ENCODE results near the gene TMTC1. TPM values are rescaled to one million over a fixed set of nuclear protein-coding genes. Genes with fewer than 3 reads are reported as not detected.

TMTC1 gene
- total and polyA plus RNA-seq, 4 donors, result 3.0 to 33.6 (median 6.0) TPM

DNA sequence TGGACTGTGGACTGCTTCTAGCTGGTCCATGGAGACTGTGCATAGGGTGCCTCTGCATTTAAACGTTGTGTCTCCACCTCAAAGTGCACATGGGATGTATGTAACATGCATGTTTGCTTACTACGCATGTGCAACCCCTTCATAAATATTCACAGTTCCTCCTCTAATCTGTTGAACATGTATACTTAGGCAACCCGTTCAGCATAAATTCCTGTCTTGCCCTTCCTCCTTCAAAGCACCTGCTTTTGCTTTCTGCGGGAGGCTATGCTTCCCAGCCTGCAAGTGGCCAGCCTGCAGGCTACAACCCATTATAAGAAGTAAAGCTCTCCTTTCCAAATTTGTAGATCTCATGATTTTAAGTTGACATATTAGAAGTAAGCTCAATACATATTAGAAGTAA, 253.3 kb downstream of the TMTC1 start:
- DNase-seq, result no peak
- Histone ChIP-seq H3K9me3 (ENCODE audit: control insufficient read depth in 4 of 4, insufficient read depth in 3 of 4, low read length in 3 of 4) (no peaks in the 10 kb centered on the region), H3K27me3 (ENCODE audit: control insufficient read depth in 3 of 3, insufficient read depth in 3 of 3, low read length in 2 of 3) (no peaks in the 10 kb centered on the region), H3K27ac (ENCODE audit: low read depth in 1 of 2, low read length in 1 of 2) (no peak overlapping the region), H3K4me1 (ENCODE audit: control insufficient read depth in 5 of 5, insufficient read depth in 5 of 5, low read length in 5 of 5) (peaks cover 0 to 6% (median 2%) of the 10 kb centered on the region in 5 donors), H3K9ac (ENCODE audit: insufficient read depth in 1 of 2, low read length in 2 of 2) (no peak overlapping the region), H3K36me3 (ENCODE audit: control insufficient read depth in 4 of 4, insufficient read depth in 4 of 4, low read length in 4 of 4) (peaks cover 0 to 4% (median 0%) of the 10 kb centered on the region in 4 donors), H3K4me3 (no peak overlapping the region)
- 79% methylated on average over 4 of the region's 4 CpGs for WGBS, 2 donors
- TF ChIP-seq, protein P1, sequence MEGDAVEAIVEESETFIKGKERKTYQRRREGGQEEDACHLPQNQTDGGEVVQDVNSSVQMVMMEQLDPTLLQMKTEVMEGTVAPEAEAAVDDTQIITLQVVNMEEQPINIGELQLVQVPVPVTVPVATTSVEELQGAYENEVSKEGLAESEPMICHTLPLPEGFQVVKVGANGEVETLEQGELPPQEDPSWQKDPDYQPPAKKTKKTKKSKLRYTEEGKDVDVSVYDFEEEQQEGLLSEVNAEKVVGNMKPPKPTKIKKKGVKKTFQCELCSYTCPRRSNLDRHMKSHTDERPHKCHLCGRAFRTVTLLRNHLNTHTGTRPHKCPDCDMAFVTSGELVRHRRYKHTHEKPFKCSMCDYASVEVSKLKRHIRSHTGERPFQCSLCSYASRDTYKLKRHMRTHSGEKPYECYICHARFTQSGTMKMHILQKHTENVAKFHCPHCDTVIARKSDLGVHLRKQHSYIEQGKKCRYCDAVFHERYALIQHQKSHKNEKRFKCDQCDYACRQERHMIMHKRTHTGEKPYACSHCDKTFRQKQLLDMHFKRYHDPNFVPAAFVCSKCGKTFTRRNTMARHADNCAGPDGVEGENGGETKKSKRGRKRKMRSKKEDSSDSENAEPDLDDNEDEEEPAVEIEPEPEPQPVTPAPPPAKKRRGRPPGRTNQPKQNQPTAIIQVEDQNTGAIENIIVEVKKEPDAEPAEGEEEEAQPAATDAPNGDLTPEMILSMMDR (IDR thresholded peaks at IDR 0.05; ENCODE audit: control extremely low read depth, extremely low read depth), result no peak
- ATAC-seq (ENCODE audit: insufficient read depth, low FRiP score), result no peak

DNA sequence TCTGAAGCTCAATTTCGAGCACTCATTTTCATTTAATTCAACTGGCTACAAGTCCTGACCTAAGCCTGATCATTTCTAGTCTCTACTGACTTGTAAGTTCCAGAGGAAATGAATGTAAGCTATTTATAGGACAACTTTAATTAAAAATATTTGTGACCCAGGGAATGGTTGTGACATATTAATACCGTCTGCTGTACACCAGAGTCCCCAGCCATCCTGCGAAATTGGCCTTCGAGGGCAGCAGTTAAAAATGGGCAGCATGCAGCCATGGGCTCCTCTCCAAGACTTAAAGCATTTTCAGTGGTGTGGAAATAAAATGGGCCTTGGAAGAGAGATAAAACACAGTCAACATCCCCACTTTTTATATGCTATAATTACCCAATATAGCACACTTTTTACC, 255.6 kb downstream of the TMTC1 start:
- Histone ChIP-seq H3K9ac (ENCODE audit: insufficient read depth in 1 of 2, low read length in 2 of 2) (no peak overlapping the region), H3K9me3 (ENCODE audit: control insufficient read depth in 4 of 4, insufficient read depth in 3 of 4, low read length in 3 of 4) (no peaks in the 10 kb centered on the region), H3K4me3 (no peak overlapping the region), H3K4me1 (ENCODE audit: control insufficient read depth in 5 of 5, insufficient read depth in 5 of 5, low read length in 5 of 5) (peaks cover 0 to 4% (median 0%) of the 10 kb centered on the region in 5 donors), H3K36me3 (ENCODE audit: control insufficient read depth in 4 of 4, insufficient read depth in 4 of 4, low read length in 4 of 4) (no peaks in the 10 kb centered on the region), H3K27ac (ENCODE audit: low read depth in 1 of 2, low read length in 1 of 2) (no peak overlapping the region), H3K27me3 (ENCODE audit: control insufficient read depth in 3 of 3, insufficient read depth in 3 of 3, low read length in 2 of 3) (no peaks in the 10 kb centered on the region)
- WGBS, 2 donors, result 76 to 83% methylated on average over 4 of the region's 4 CpGs
- ATAC-seq (ENCODE audit: insufficient read depth, low FRiP score) (no peak), DNase-seq (no peak)
- TF ChIP-seq, protein P1 (IDR thresholded peaks at IDR 0.05; ENCODE audit: control extremely low read depth, extremely low read depth), result no peak

DNA sequence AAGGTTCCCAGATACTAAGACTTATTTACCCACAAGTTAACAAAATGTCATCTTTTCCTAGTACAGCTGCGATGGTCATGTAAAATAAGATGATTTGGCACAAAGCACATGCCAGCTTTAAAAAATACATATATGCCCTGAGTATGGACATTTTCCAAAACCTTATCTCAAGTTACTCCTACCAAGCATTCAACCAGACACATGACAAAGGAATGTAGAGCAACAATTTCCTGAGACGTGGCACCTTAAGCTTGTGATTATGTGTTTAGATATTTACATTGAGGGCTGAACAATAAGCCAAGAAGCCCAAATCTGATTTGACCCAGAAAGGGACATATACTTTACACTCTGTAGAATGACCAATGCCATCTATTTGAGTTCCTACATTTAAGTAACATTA, 261.8 kb downstream of the TMTC1 start:
- no peak overlapping the region for H3K9ac ChIP-seq (ENCODE audit: insufficient read depth in 1 of 2, low read length in 2 of 2)
- TF ChIP-seq, protein P1 (IDR thresholded peaks at IDR 0.05; ENCODE audit: control extremely low read depth, extremely low read depth), result no peak
- H3K9me3 ChIP-seq (ENCODE audit: control insufficient read depth in 4 of 4, insufficient read depth in 3 of 4, low read length in 3 of 4), result no peaks in the 10 kb centered on the region
- 77 to 81% methylated on average over 2 of the region's 2 CpGs for WGBS, 2 donors
- no peaks in the 10 kb centered on the region for H3K27me3 ChIP-seq (ENCODE audit: control insufficient read depth in 3 of 3, insufficient read depth in 3 of 3, low read length in 2 of 3)
- H3K4me1 ChIP-seq (ENCODE audit: control insufficient read depth in 5 of 5, insufficient read depth in 5 of 5, low read length in 5 of 5), result peaks cover 0 to 2% (median 0%) of the 10 kb centered on the region in 5 donors
- ATAC-seq (ENCODE audit: insufficient read depth, low FRiP score), result no peak
- no peak overlapping the region for H3K27ac ChIP-seq (ENCODE audit: low read depth in 1 of 2, low read length in 1 of 2)
- no peak for DNase-seq
- H3K36me3 ChIP-seq (ENCODE audit: control insufficient read depth in 4 of 4, insufficient read depth in 4 of 4, low read length in 4 of 4), result no peaks in the 10 kb centered on the region
- no peak overlapping the region for H3K4me3 ChIP-seq

DNA sequence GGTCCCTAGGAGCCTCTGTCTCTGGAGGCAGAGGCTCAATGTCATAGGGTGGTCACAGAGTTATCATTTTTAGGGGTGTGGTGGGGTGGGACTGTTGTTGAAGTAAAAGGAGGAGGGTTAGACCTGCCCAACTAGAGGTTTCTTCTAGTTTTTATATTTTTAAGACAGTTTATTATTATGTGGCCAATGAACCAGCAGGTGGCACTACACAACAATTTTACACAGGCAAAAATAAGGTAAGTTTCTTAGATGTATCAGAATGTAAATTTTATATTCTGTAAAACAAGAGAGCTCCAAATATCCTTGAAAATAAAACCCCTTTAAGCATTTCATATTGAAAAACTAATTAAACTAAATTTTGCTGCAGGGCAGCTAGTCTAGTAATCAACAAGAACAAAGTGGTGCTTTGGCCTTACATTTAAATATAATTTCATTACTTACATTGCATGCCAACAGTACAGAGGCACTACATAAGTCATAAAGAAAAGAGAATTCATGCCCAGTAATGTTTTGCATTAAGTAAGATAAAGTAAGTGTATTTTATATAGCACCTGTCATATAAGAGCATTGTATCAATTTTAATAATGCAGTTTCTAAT, 264.1 kb downstream of the TMTC1 start:
- H3K36me3 ChIP-seq (ENCODE audit: control insufficient read depth in 4 of 4, insufficient read depth in 4 of 4, low read length in 4 of 4), result peaks cover 0 to 2% (median under 1%) of the 10 kb centered on the region in 4 donors
- DNase-seq, result peak; percentile 37 to 79 (median 77)
- H3K9me3 ChIP-seq (ENCODE audit: control insufficient read depth in 4 of 4, insufficient read depth in 3 of 4, low read length in 3 of 4), result no peaks in the 10 kb centered on the region
- H3K4me3 ChIP-seq, result no peak overlapping the region
- H3K27me3 ChIP-seq (ENCODE audit: control insufficient read depth in 3 of 3, insufficient read depth in 3 of 3, low read length in 2 of 3), result no peaks in the 10 kb centered on the region
- no peak overlapping the region for H3K9ac ChIP-seq (ENCODE audit: insufficient read depth in 1 of 2, low read length in 2 of 2)
- H3K4me1 ChIP-seq (ENCODE audit: control insufficient read depth in 5 of 5, insufficient read depth in 5 of 5, low read length in 5 of 5), result peaks cover 0 to 2% (median 0%) of the 10 kb centered on the region in 5 donors
- TF ChIP-seq, protein P1 (IDR thresholded peaks at IDR 0.05; ENCODE audit: control extremely low read depth, extremely low read depth), result peak; percentile 53
- no peak for ATAC-seq (ENCODE audit: insufficient read depth, low FRiP score)
- no peak overlapping the region for H3K27ac ChIP-seq (ENCODE audit: low read depth in 1 of 2, low read length in 1 of 2)
